Left ventricle myocardium inferior (tissue), 1 donor: ENCODE measurements around the gene PIAS4. TPM values are rescaled to one million over a fixed set of nuclear protein-coding genes. Genes with fewer than 3 reads are reported as not detected.
"Not testable (repeated sequence)": the region's sequence is repeated elsewhere in the genome, so short reads cannot be mapped to it uniquely, and the experiment has no call there.

Experiments
- DNase-seq: peaks from one replicate; pipeline ENCODE4 v3.0.0-alpha.2; 2020
- H3K27ac ChIP-seq: fragments of 200-600 bp; replicated peaks from 2 replicates; pipeline ENCODE4 v1.8.0; 2021
- H3K27me3 ChIP-seq: fragments of 200-600 bp; 2 replicates; pipeline ENCODE4 v1.8.0; 2021; ENCODE audit warnings: low read depth
- H3K36me3 ChIP-seq: fragments of 200-600 bp; 2 replicates; pipeline ENCODE4 v1.8.0; 2021
- H3K4me1 ChIP-seq: fragments of 200-600 bp; 2 replicates; pipeline ENCODE4 v1.8.0; 2021
- H3K4me3 ChIP-seq: fragments of 200-600 bp; 2 replicates; pipeline ENCODE4 v1.8.0; 2021; ENCODE audit warnings: mild to moderate bottlenecking, moderate library complexity
- H3K9me3 ChIP-seq: fragments of 200-600 bp; replicated peaks from 2 replicates; pipeline ENCODE4 v1.8.0; 2021
- CTCF ChIP-seq: fragments of 200-600 bp; IDR thresholded peaks from 2 replicates; pipeline ENCODE4 v1.8.0; 2021; ENCODE audit warnings: antibody characterized with exemption, mild to moderate bottlenecking, borderline replicate concordance
- intact Hi-C: fragments of 100-400 bp; cut with micrococcal nuclease; formaldehyde crosslinking; loops from one replicate; pipeline ENCODE4 v1.11.0; 2022
- total RNA-seq: library from RNA; stranded (reverse); fragmentation: NEBNext Ultra II Directional; extraction: Animal tissue kit (Norgen Biotek cat#: 25700); gene quantifications from one replicate; pipeline ENCODE4 v1.2.1, GENCODE V29; 2021
- donor health status: DM: no; HTN: yes; CAD: no; lungs with severe emphysema.

The PIAS4 gene
- total RNA-seq, 1 donor from 2014 or later, result 15.4 TPM

GRCh38 chr19:4009990-4010807 lies 2.7 kb downstream of the PIAS4 start:
- Histone ChIP-seq H3K4me3 (peak overlapping the region; percentile 23), H3K27ac (peak overlapping the region; percentile 41), H3K4me1 (peaks cover 81% of the 10 kb centered on the region), H3K9me3 (no peaks in the 10 kb centered on the region), H3K27me3 (no peaks in the 10 kb centered on the region), H3K36me3 (peaks cover 23% of the 10 kb centered on the region)
- no peak for TF ChIP-seq CTCF
- intact Hi-C loops, result no loop called here
- no peak for DNase-seq

GRCh38 chr19:4010808-4011110 lies 3.2 kb downstream of the PIAS4 start:
- intact Hi-C loops, result no loop called here
- no peak for TF ChIP-seq CTCF
- Histone ChIP-seq H3K9me3 (no peaks in the 10 kb centered on the region), H3K27ac (peak overlapping the region; percentile 41), H3K27me3 (no peaks in the 10 kb centered on the region), H3K4me1 (peaks cover 87% of the 10 kb centered on the region), H3K4me3 (peak overlapping the region; percentile 23), H3K36me3 (peaks cover 23% of the 10 kb centered on the region)
- DNase-seq, result no peak

- H3K27ac ChIP-seq, result peak overlapping the region; percentile 41
- H3K9me3 ChIP-seq, H3K27me3 ChIP-seq, intact Hi-C loops, DNase-seq: not testable (repeated sequence)
- peak overlapping the region; percentile 23 for H3K4me3 ChIP-seq
- H3K36me3 ChIP-seq, result peaks cover 23% of the 10 kb centered on the region
- peaks cover 93% of the 10 kb centered on the region for H3K4me1 ChIP-seq
Observed at GRCh38 chr19:4011430-4011829, 3.9 kb downstream of the PIAS4 start.

- peaks cover 92% of the 10 kb centered on the region for H3K4me1 ChIP-seq
- no peaks in the 10 kb centered on the region for H3K27me3 ChIP-seq
- TF ChIP-seq CTCF, result no peak
- intact Hi-C loops, result no loop called here
- H3K27ac ChIP-seq, result peak overlapping the region; percentile 90
- DNase-seq, result no peak
- H3K36me3 ChIP-seq, result peaks cover 23% of the 10 kb centered on the region
- no peak overlapping the region for H3K4me3 ChIP-seq
- H3K9me3 ChIP-seq, result no peaks in the 10 kb centered on the region
Observed at GRCh38 chr19:4012092-4012974, 4.8 kb downstream of the PIAS4 start.

GRCh38 chr19:4012975-4013634 lies 5.6 kb downstream of the PIAS4 start:
- Histone ChIP-seq H3K27ac (peak overlapping the region; percentile 90), H3K36me3 (peaks cover 23% of the 10 kb centered on the region), H3K9me3 (no peaks in the 10 kb centered on the region), H3K4me1 (peaks cover 87% of the 10 kb centered on the region), H3K4me3 (no peak overlapping the region), H3K27me3 (no peaks in the 10 kb centered on the region)
- DNase-seq, result no peak
- no peak for TF ChIP-seq CTCF
- intact Hi-C loops, result no loop called here
